ENCODE data around the gene FAM117B.

FAM117B gene

DNA sequence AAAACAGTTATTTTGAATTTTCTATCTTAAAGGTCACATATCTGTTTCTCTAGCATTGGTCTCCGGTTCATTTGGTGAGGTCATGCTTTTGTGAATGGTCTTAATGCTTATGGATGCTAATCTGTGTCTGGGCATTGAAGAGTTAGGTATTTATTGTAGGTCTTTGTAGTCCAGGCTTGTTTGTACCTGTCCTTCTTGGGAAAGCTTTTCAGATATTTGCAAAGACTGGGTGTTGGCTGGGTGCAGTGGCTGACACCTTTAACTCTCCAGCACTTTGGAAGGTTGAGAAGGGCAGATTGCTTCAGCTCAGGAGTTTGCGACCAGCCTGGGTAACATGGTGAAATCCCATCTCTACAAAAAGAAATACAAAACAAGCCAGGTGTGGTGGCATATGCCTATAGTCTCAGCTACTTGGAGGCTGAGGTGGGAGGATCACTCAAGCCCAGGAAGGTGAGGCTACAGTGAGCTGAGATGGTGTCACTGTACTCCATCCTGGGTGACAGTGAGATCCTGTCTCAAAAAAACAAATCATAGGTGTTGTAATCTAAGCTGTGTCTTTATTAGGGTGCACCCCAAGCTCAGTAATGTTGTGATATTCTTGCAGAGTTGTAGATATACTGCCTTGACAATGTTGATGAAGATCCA is 82.3 kb downstream of the FAM117B start:
- Histone ChIP-seq H3K4me3 (ENCODE audit: insufficient read depth, low read depth, low read length, poor library complexity, severe bottlenecking) (no peak overlapping the region), H3K36me3 (ENCODE audit: control insufficient read depth, insufficient read depth, low read length) (no peaks in the 10 kb centered on the region), H3K9me3 (ENCODE audit: control insufficient read depth, low read length) (no peaks in the 10 kb centered on the region), H3K27ac (ENCODE audit: insufficient read depth, low read length, poor library complexity, severe bottlenecking) (no peak overlapping the region), H3K27me3 (replicated peaks; ENCODE audit: control insufficient read depth, insufficient read depth, low read length, poor library complexity, severe bottlenecking) (no peaks in the 10 kb centered on the region), H3K4me1 (ENCODE audit: control insufficient read depth, insufficient read depth, low read length, poor library complexity, severe bottlenecking) (peaks cover 3% of the 10 kb centered on the region)
- no peak for DNase-seq

GRCh38 chr2:202717598-202718310 is 83.0 kb downstream of the FAM117B start:
- Histone ChIP-seq H3K36me3 (ENCODE audit: control insufficient read depth, insufficient read depth, low read length) (no peaks in the 10 kb centered on the region), H3K27ac (ENCODE audit: insufficient read depth, low read length, poor library complexity, severe bottlenecking) (no peak overlapping the region), H3K27me3 (replicated peaks; ENCODE audit: control insufficient read depth, insufficient read depth, low read length, poor library complexity, severe bottlenecking) (no peaks in the 10 kb centered on the region), H3K4me1 (ENCODE audit: control insufficient read depth, insufficient read depth, low read length, poor library complexity, severe bottlenecking) (peaks cover 3% of the 10 kb centered on the region), H3K4me3 (ENCODE audit: insufficient read depth, low read depth, low read length, poor library complexity, severe bottlenecking) (no peak overlapping the region), H3K9me3 (ENCODE audit: control insufficient read depth, low read length) (no peaks in the 10 kb centered on the region)
- DNase-seq, result no peak

DNA sequence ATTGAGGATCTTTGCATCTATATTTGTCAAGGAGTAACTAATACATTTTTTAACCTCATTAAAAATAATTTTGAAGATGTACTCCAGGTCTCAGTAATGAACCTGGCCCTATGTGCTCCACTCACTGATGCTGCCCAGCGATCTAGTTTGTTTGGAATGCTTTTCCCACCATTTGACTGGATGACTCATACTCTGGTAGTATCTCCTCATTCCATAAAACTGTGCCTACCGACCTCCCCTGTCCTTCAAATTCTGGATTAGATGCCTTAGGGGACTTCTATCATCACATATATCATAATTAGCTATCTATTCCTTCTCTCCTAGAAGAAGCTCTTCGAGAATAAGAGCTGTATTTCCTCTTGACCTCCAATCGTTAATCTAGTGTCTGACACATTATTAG is 83.8 kb downstream of the FAM117B start:
- H3K9me3 ChIP-seq (ENCODE audit: control insufficient read depth, low read length), result no peaks in the 10 kb centered on the region
- no peak for DNase-seq
- no peak overlapping the region for H3K4me3 ChIP-seq (ENCODE audit: insufficient read depth, low read depth, low read length, poor library complexity, severe bottlenecking)
- no peak overlapping the region for H3K27ac ChIP-seq (ENCODE audit: insufficient read depth, low read length, poor library complexity, severe bottlenecking)
- H3K27me3 ChIP-seq (replicated peaks; ENCODE audit: control insufficient read depth, insufficient read depth, low read length, poor library complexity, severe bottlenecking), result no peaks in the 10 kb centered on the region
- H3K36me3 ChIP-seq (ENCODE audit: control insufficient read depth, insufficient read depth, low read length), result no peaks in the 10 kb centered on the region
- H3K4me1 ChIP-seq (ENCODE audit: control insufficient read depth, insufficient read depth, low read length, poor library complexity, severe bottlenecking), result peaks cover 3% of the 10 kb centered on the region

DNA sequence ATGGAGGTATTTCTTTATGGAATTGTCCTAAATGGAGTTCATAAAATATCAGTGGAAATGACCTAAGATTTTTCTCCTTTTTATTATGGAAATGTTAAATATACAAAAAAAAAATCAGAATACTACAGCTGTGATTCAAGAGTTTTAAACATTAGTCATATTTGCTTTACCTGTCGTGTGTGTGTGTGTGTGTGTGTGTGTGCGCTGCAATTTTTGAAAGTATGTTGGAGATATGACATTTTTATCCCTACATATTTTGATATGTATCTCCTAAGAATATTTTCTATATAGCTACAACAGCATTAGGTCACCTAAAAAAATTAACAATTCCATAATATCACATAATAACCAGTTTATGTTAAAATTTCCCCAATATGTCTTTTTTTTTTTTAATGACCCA is 85.5 kb downstream of the FAM117B start:
- no peak overlapping the region for H3K27ac ChIP-seq (ENCODE audit: insufficient read depth, low read length, poor library complexity, severe bottlenecking)
- no peaks in the 10 kb centered on the region for H3K9me3 ChIP-seq (ENCODE audit: control insufficient read depth, low read length)
- no peak for DNase-seq
- no peak overlapping the region for H3K4me3 ChIP-seq (ENCODE audit: insufficient read depth, low read depth, low read length, poor library complexity, severe bottlenecking)
- H3K27me3 ChIP-seq (replicated peaks; ENCODE audit: control insufficient read depth, insufficient read depth, low read length, poor library complexity, severe bottlenecking), result no peaks in the 10 kb centered on the region
- peaks cover 3% of the 10 kb centered on the region for H3K4me1 ChIP-seq (ENCODE audit: control insufficient read depth, insufficient read depth, low read length, poor library complexity, severe bottlenecking)
- H3K36me3 ChIP-seq (ENCODE audit: control insufficient read depth, insufficient read depth, low read length), result no peaks in the 10 kb centered on the region

- Histone ChIP-seq H3K36me3 (ENCODE audit: control insufficient read depth, insufficient read depth, low read length) (peaks cover 4% of the 10 kb centered on the region), H3K27me3 (replicated peaks; ENCODE audit: control insufficient read depth, insufficient read depth, low read length, poor library complexity, severe bottlenecking) (no peaks in the 10 kb centered on the region), H3K27ac (ENCODE audit: insufficient read depth, low read length, poor library complexity, severe bottlenecking) (no peak overlapping the region), H3K4me3 (ENCODE audit: insufficient read depth, low read depth, low read length, poor library complexity, severe bottlenecking) (no peak overlapping the region), H3K4me1 (ENCODE audit: control insufficient read depth, insufficient read depth, low read length, poor library complexity, severe bottlenecking) (peaks cover 3% of the 10 kb centered on the region), H3K9me3 (ENCODE audit: control insufficient read depth, low read length) (no peaks in the 10 kb centered on the region)
- DNase-seq, result no peak
These were observed 86.9 kb downstream of the FAM117B start for GRCh38 chr2:202721621-202722020.

GRCh38 chr2:202723746-202724145 is 89.0 kb downstream of the FAM117B start:
- Histone ChIP-seq H3K36me3 (ENCODE audit: control insufficient read depth, insufficient read depth, low read length) (peaks cover 4% of the 10 kb centered on the region), H3K27ac (ENCODE audit: insufficient read depth, low read length, poor library complexity, severe bottlenecking) (no peak overlapping the region), H3K4me1 (ENCODE audit: control insufficient read depth, insufficient read depth, low read length, poor library complexity, severe bottlenecking) (peaks cover 3% of the 10 kb centered on the region), H3K27me3 (replicated peaks; ENCODE audit: control insufficient read depth, insufficient read depth, low read length, poor library complexity, severe bottlenecking) (no peaks in the 10 kb centered on the region), H3K9me3 (ENCODE audit: control insufficient read depth, low read length) (no peaks in the 10 kb centered on the region), H3K4me3 (ENCODE audit: insufficient read depth, low read depth, low read length, poor library complexity, severe bottlenecking) (no peak overlapping the region)
- DNase-seq, result no peak

GRCh38 chr2:202726070-202726469 is 91.3 kb downstream of the FAM117B start:
- Histone ChIP-seq H3K9me3 (ENCODE audit: control insufficient read depth, low read length) (no peaks in the 10 kb centered on the region), H3K36me3 (ENCODE audit: control insufficient read depth, insufficient read depth, low read length) (peaks cover 15% of the 10 kb centered on the region), H3K4me3 (ENCODE audit: insufficient read depth, low read depth, low read length, poor library complexity, severe bottlenecking) (no peak overlapping the region), H3K4me1 (ENCODE audit: control insufficient read depth, insufficient read depth, low read length, poor library complexity, severe bottlenecking) (peaks cover 3% of the 10 kb centered on the region), H3K27ac (ENCODE audit: insufficient read depth, low read length, poor library complexity, severe bottlenecking) (no peak overlapping the region), H3K27me3 (replicated peaks; ENCODE audit: control insufficient read depth, insufficient read depth, low read length, poor library complexity, severe bottlenecking) (no peaks in the 10 kb centered on the region)
- DNase-seq, result no peak

DNA sequence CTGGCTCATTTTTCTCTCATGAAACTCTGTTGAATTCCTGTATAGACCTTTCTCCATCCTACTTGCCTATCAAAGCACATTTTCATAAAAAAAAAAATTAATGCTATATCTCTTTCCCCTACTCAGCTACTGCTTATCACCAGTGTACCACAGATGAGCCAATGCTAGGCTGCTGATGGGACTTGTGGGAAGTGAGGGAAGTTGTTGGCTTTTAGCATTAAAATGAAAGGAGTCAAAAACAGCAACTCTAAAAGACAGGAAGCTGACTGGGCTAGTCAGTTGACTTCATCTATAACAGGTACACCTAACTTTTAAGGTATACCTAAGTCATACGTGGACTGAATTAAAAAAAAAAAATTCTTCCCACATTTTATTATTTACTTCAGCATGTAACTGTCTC is 102.1 kb downstream of the FAM117B start:
- no peaks in the 10 kb centered on the region for H3K27me3 ChIP-seq (replicated peaks; ENCODE audit: control insufficient read depth, insufficient read depth, low read length, poor library complexity, severe bottlenecking)
- no peak for DNase-seq
- H3K4me1 ChIP-seq (ENCODE audit: control insufficient read depth, insufficient read depth, low read length, poor library complexity, severe bottlenecking), result no peaks in the 10 kb centered on the region
- H3K4me3 ChIP-seq (ENCODE audit: insufficient read depth, low read depth, low read length, poor library complexity, severe bottlenecking), result no peak overlapping the region
- H3K36me3 ChIP-seq (ENCODE audit: control insufficient read depth, insufficient read depth, low read length), result peaks cover 2% of the 10 kb centered on the region
- no peak overlapping the region for H3K27ac ChIP-seq (ENCODE audit: insufficient read depth, low read length, poor library complexity, severe bottlenecking)
- no peaks in the 10 kb centered on the region for H3K9me3 ChIP-seq (ENCODE audit: control insufficient read depth, low read length)

- Histone ChIP-seq H3K36me3 (ENCODE audit: control insufficient read depth, insufficient read depth, low read length) (no peaks in the 10 kb centered on the region), H3K27ac (ENCODE audit: insufficient read depth, low read length, poor library complexity, severe bottlenecking) (no peak overlapping the region), H3K27me3 (replicated peaks; ENCODE audit: control insufficient read depth, insufficient read depth, low read length, poor library complexity, severe bottlenecking) (no peaks in the 10 kb centered on the region), H3K9me3 (ENCODE audit: control insufficient read depth, low read length) (peaks cover 13% of the 10 kb centered on the region), H3K4me3 (ENCODE audit: insufficient read depth, low read depth, low read length, poor library complexity, severe bottlenecking) (no peak overlapping the region), H3K4me1 (ENCODE audit: control insufficient read depth, insufficient read depth, low read length, poor library complexity, severe bottlenecking) (no peaks in the 10 kb centered on the region)
- DNase-seq, result no peak
These were observed 108.8 kb downstream of the FAM117B start for GRCh38 chr2:202743613-202744012.

DNA sequence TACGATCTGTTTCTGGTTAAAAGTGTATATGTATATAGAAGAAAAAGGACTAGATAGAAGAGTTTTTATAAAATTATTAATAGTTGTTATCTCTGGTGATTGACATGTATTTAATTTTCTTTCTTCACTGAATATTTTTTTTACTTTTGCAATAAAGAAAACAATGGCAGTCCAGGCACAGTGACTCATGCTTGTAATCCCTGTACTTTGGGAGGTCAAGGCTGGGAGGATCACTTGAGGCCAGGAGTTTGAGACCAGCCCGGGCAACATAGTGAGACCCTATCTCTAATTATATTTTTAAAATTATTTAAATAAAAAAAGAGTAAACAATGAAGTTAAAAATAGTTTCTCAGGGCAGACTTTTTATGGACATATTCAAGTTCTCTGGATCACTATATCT is 114.7 kb downstream of the FAM117B start:
- Histone ChIP-seq H3K27ac (ENCODE audit: insufficient read depth, low read length, poor library complexity, severe bottlenecking) (no peak overlapping the region), H3K9me3 (ENCODE audit: control insufficient read depth, low read length) (no peaks in the 10 kb centered on the region), H3K36me3 (ENCODE audit: control insufficient read depth, insufficient read depth, low read length) (no peaks in the 10 kb centered on the region)

More for the DNA sequence above, 114.7 kb downstream of the FAM117B start:
- Histone ChIP-seq H3K4me3 (ENCODE audit: insufficient read depth, low read depth, low read length, poor library complexity, severe bottlenecking) (no peak overlapping the region), H3K4me1 (ENCODE audit: control insufficient read depth, insufficient read depth, low read length, poor library complexity, severe bottlenecking) (no peaks in the 10 kb centered on the region), H3K27me3 (replicated peaks; ENCODE audit: control insufficient read depth, insufficient read depth, low read length, poor library complexity, severe bottlenecking) (no peaks in the 10 kb centered on the region)
- no peak for DNase-seq
